Activated CD8-positive, alpha-beta memory T cell treated with anti-CD3 and anti-CD28 coated beads, Interleukin-2, amount 10 ng/mL, durations not matched to agents 7 days and 5 days (primary cell): ENCODE data around the gene OBP2A. TPM values are rescaled to one million over a fixed set of nuclear protein-coding genes. Genes with fewer than 3 reads are reported as not detected.
A peak's percentile ranks its signal among the peaks of the same experiment; 100 is the strongest.

Source experiments
- ATAC-seq: fragments of 150-1000 bp; cut with Tn5 transposase; one replicate; pipeline ENCODE4 v1.10.0; 2021; ENCODE audit warnings: moderate library complexity
- CTCF ChIA-PET: fragments of 350-600 bp; sonication (Branson Sonifier 250); formaldehyde crosslinking; loops from one replicate; lab custom pipeline; 2021; ENCODE audit warnings: antibody characterized with exemption; lab: Charles Lee
- DNase-seq: peaks from one replicate; pipeline ENCODE4 v3.0.0-alpha.2; 2020
- H3K27ac Mint-ChIP-seq: one replicate; pipeline ENCODE4 v1.8.0; 2021; ENCODE audit warnings: mild to moderate bottlenecking, mixed read lengths
- H3K27me3 Mint-ChIP-seq: one replicate; pipeline ENCODE4 v1.8.0; 2021; ENCODE audit warnings: mixed read lengths
- H3K36me3 Mint-ChIP-seq: one replicate; pipeline ENCODE4 v1.8.0; 2021; ENCODE audit warnings: mild to moderate bottlenecking, mixed read lengths
- H3K4me1 Mint-ChIP-seq: one replicate; pipeline ENCODE4 v1.8.0; 2021; ENCODE audit warnings: mixed read lengths
- H3K4me3 Mint-ChIP-seq: one replicate; pipeline ENCODE4 v1.8.0; 2021; ENCODE audit warnings: mild to moderate bottlenecking, moderate library complexity, mixed read lengths
- H3K9me3 Mint-ChIP-seq: one replicate; pipeline ENCODE4 v1.8.0; 2022; ENCODE audit warnings: low read depth, mixed read lengths
- total RNA-seq, 2 experiments: library from RNA; stranded (reverse); gene quantifications; one replicate each; pipeline ENCODE4 v1.2.3, GENCODE V29; 2021

The OBP2A gene
- total RNA-seq, 2 experiments from 2014 or later, result not detected

- Mint-ChIP-seq H3K4me3 (no peak overlapping the region), H3K4me1 (no peaks in the 10 kb centered on the region), H3K27ac (no peak overlapping the region), H3K9me3 (no peaks in the 10 kb centered on the region), H3K36me3 (no peaks in the 10 kb centered on the region), H3K27me3 (peaks cover under 1% of the 10 kb centered on the region)
- CTCF ChIA-PET, result no interaction called here
- no peak for ATAC-seq
- DNase-seq, result no peak
Measured at GRCh38 chr9:135575995-135576631, 30.2 kb downstream of the OBP2A start.

GRCh38 chr9:135577256-135577655 lies 31.3 kb downstream of the OBP2A start:
- no peak overlapping the region for H3K27ac Mint-ChIP-seq
- no peaks in the 10 kb centered on the region for H3K9me3 Mint-ChIP-seq
- no peaks in the 10 kb centered on the region for H3K27me3 Mint-ChIP-seq
- no peaks in the 10 kb centered on the region for H3K4me1 Mint-ChIP-seq
- no peak overlapping the region for H3K4me3 Mint-ChIP-seq
- DNase-seq (no peak), ATAC-seq (no peak)
- CTCF ChIA-PET, result no interaction called here
- H3K36me3 Mint-ChIP-seq, result no peaks in the 10 kb centered on the region

- CTCF ChIA-PET, result no interaction called here
- Mint-ChIP-seq H3K4me3 (no peak overlapping the region), H3K9me3 (no peaks in the 10 kb centered on the region), H3K36me3 (no peaks in the 10 kb centered on the region), H3K27me3 (no peaks in the 10 kb centered on the region), H3K27ac (no peak overlapping the region), H3K4me1 (no peaks in the 10 kb centered on the region)
- no peak for DNase-seq
- no peak for ATAC-seq
Measured at GRCh38 chr9:135579356-135579755, 33.4 kb downstream of the OBP2A start.

- DNase-seq (no peak), ATAC-seq (no peak)
- Mint-ChIP-seq H3K36me3 (no peaks in the 10 kb centered on the region), H3K27me3 (no peaks in the 10 kb centered on the region), H3K4me3 (no peak overlapping the region), H3K27ac (no peak overlapping the region), H3K9me3 (no peaks in the 10 kb centered on the region), H3K4me1 (no peaks in the 10 kb centered on the region)
- CTCF ChIA-PET, result no interaction called here
Measured at GRCh38 chr9:135579889-135580660, 34.1 kb downstream of the OBP2A start.

GRCh38 chr9:135580664-135581380 lies 34.9 kb downstream of the OBP2A start:
- Mint-ChIP-seq H3K27ac (no peak overlapping the region), H3K9me3 (no peaks in the 10 kb centered on the region), H3K27me3 (no peaks in the 10 kb centered on the region), H3K4me3 (no peak overlapping the region), H3K36me3 (no peaks in the 10 kb centered on the region), H3K4me1 (no peaks in the 10 kb centered on the region)
- CTCF ChIA-PET, result no interaction called here
- ATAC-seq, result no peak
- no peak for DNase-seq

- DNase-seq (peak; percentile 32), ATAC-seq (no peak)
- Mint-ChIP-seq H3K4me1 (no peaks in the 10 kb centered on the region), H3K4me3 (no peak overlapping the region), H3K27ac (no peak overlapping the region), H3K27me3 (no peaks in the 10 kb centered on the region), H3K36me3 (no peaks in the 10 kb centered on the region), H3K9me3 (no peaks in the 10 kb centered on the region)
- CTCF ChIA-PET, result no interaction called here
Measured at GRCh38 chr9:135581636-135582426, 35.9 kb downstream of the OBP2A start.

- Mint-ChIP-seq H3K4me3 (no peak overlapping the region), H3K27me3 (no peaks in the 10 kb centered on the region), H3K4me1 (no peaks in the 10 kb centered on the region), H3K36me3 (no peaks in the 10 kb centered on the region), H3K9me3 (no peaks in the 10 kb centered on the region), H3K27ac (no peak overlapping the region)
- CTCF ChIA-PET, result no interaction called here
- DNase-seq, result no peak
- ATAC-seq, result no peak
Measured at GRCh38 chr9:135582541-135582940, 36.6 kb downstream of the OBP2A start.

- CTCF ChIA-PET, result no interaction called here
- no peaks in the 10 kb centered on the region for H3K36me3 Mint-ChIP-seq
- no peak overlapping the region for H3K27ac Mint-ChIP-seq
- no peak overlapping the region for H3K4me3 Mint-ChIP-seq
- ATAC-seq, result no peak
- H3K27me3 Mint-ChIP-seq, result no peaks in the 10 kb centered on the region
- DNase-seq, result no peak
- H3K4me1 Mint-ChIP-seq, result no peaks in the 10 kb centered on the region
- H3K9me3 Mint-ChIP-seq, result no peaks in the 10 kb centered on the region
Measured at GRCh38 chr9:135582966-135583687, 37.2 kb downstream of the OBP2A start.

GRCh38 chr9:135583688-135584011 lies 37.7 kb downstream of the OBP2A start:
- no peak for ATAC-seq
- Mint-ChIP-seq H3K4me3 (no peak overlapping the region), H3K27me3 (no peaks in the 10 kb centered on the region), H3K27ac (no peak overlapping the region), H3K36me3 (no peaks in the 10 kb centered on the region), H3K9me3 (no peaks in the 10 kb centered on the region), H3K4me1 (no peaks in the 10 kb centered on the region)
- CTCF ChIA-PET, result no interaction called here
- DNase-seq, result no peak

GRCh38 chr9:135584371-135584770 lies 38.4 kb downstream of the OBP2A start:
- CTCF ChIA-PET, result no interaction called here
- Mint-ChIP-seq H3K4me3 (no peak overlapping the region), H3K4me1 (no peaks in the 10 kb centered on the region), H3K36me3 (no peaks in the 10 kb centered on the region), H3K27me3 (no peaks in the 10 kb centered on the region), H3K27ac (no peak overlapping the region), H3K9me3 (no peaks in the 10 kb centered on the region)
- DNase-seq (no peak), ATAC-seq (no peak)

GRCh38 chr9:135584934-135585333 lies 39.0 kb downstream of the OBP2A start:
- no peak for DNase-seq
- H3K27ac Mint-ChIP-seq, result no peak overlapping the region
- CTCF ChIA-PET, result no interaction called here
- no peaks in the 10 kb centered on the region for H3K36me3 Mint-ChIP-seq
- no peaks in the 10 kb centered on the region for H3K4me1 Mint-ChIP-seq
- no peak for ATAC-seq
- no peaks in the 10 kb centered on the region for H3K9me3 Mint-ChIP-seq
- H3K27me3 Mint-ChIP-seq, result no peaks in the 10 kb centered on the region
- H3K4me3 Mint-ChIP-seq, result no peak overlapping the region

- Mint-ChIP-seq H3K27me3 (no peaks in the 10 kb centered on the region), H3K27ac (no peak overlapping the region), H3K4me1 (no peaks in the 10 kb centered on the region), H3K36me3 (no peaks in the 10 kb centered on the region), H3K9me3 (no peaks in the 10 kb centered on the region), H3K4me3 (no peak overlapping the region)
- CTCF ChIA-PET, result no interaction called here
- no peak for DNase-seq
- ATAC-seq, result no peak
Measured at GRCh38 chr9:135586601-135587109, 40.7 kb downstream of the OBP2A start.

- Mint-ChIP-seq H3K27ac (no peak overlapping the region), H3K4me3 (no peak overlapping the region), H3K4me1 (no peaks in the 10 kb centered on the region), H3K9me3 (no peaks in the 10 kb centered on the region), H3K36me3 (no peaks in the 10 kb centered on the region), H3K27me3 (no peaks in the 10 kb centered on the region)
- ATAC-seq, result no peak
- DNase-seq, result no peak
- CTCF ChIA-PET, result no interaction called here
Measured at GRCh38 chr9:135587658-135588057, 41.7 kb downstream of the OBP2A start.
